GM12875 (cell line): ENCODE data around the gene EIF2B2.

Experiments used
- H3K4me3 ChIP-seq: one replicate; pipeline ENCODE4 v1.5.1; 2011; ENCODE audit warnings: low read depth, low read length, control low read depth
- CTCF ChIP-seq: IDR thresholded peaks from 2 replicates; pipeline ENCODE4 v1.5.1; 2011; ENCODE audit warnings: low read depth, mild to moderate bottlenecking, control low read depth, inconsistent platforms, low read length, moderate library complexity, borderline replicate concordance; ENCODE audit not compliant: insufficient read depth

The EIF2B2 gene

GRCh38 chr14:75042035-75042434 is 39.3 kb downstream of the EIF2B2 start:
- TF ChIP-seq CTCF = no peak
- H3K4me3 ChIP-seq = no peak overlapping the region

GRCh38 chr14:75044322-75044721 is 41.6 kb downstream of the EIF2B2 start:
- no peak for TF ChIP-seq CTCF
- H3K4me3 ChIP-seq = no peak overlapping the region

GRCh38 chr14:75044752-75045151 is 42.0 kb downstream of the EIF2B2 start:
- H3K4me3 ChIP-seq = no peak overlapping the region
- TF ChIP-seq CTCF = no peak

GRCh38 chr14:75046275-75046674 is 43.6 kb downstream of the EIF2B2 start:
- TF ChIP-seq CTCF = no peak
- no peak overlapping the region for H3K4me3 ChIP-seq

- no peak for TF ChIP-seq CTCF
- no peak overlapping the region for H3K4me3 ChIP-seq
Measured at GRCh38 chr14:75046899-75047298, 44.2 kb downstream of the EIF2B2 start.

- TF ChIP-seq CTCF = no peak
- no peak overlapping the region for H3K4me3 ChIP-seq
Measured at GRCh38 chr14:75047506-75047905, 44.8 kb downstream of the EIF2B2 start.

GRCh38 chr14:75048101-75048500 is 45.4 kb downstream of the EIF2B2 start:
- H3K4me3 ChIP-seq = no peak overlapping the region
- no peak for TF ChIP-seq CTCF
